GM12878 (cell line): Measurements from ENCODE around the gene BIVM.

Source experiments
- ETV6 ChIP-seq, 2 experiments: fragments of 450-650 bp in 1 of 2; IDR thresholded peaks in 1 of 2; conservative IDR thresholded peaks in 1 of 2; 2 replicates each; pipeline ENCODE4 v1.6.1; 2014; ENCODE audit warnings: antibody characterized with exemption in 1 of 2, borderline replicate concordance in 1 of 2, low read depth in 1 of 2, mild to moderate bottlenecking in 1 of 2, moderate library complexity in 1 of 2
- HDAC6 ChIP-seq: fragments of 200-600 bp; sonication (generic); IDR thresholded peaks from one replicate; pipeline ENCODE4 v1.8.0; 2017; ENCODE audit warnings: antibody characterized with exemption; ENCODE audit not compliant: unreplicated experiment
- KDM1A ChIP-seq: fragments of 200-600 bp; sonication (generic); IDR thresholded peaks from 2 replicates; pipeline ENCODE4 v1.6.1; 2016; ENCODE audit warnings: borderline replicate concordance
- MTA3 ChIP-seq: IDR thresholded peaks from 2 replicates; pipeline ENCODE4 v1.6.1; 2012; ENCODE audit warnings: low read length, inconsistent platforms, borderline replicate concordance
- PAX8 ChIP-seq: fragments of 450-650 bp; IDR thresholded peaks from 2 replicates; pipeline ENCODE4 v1.6.1; 2017; ENCODE audit warnings: mild to moderate bottlenecking, moderate library complexity
- POLR2A ChIP-seq: IDR thresholded peaks from 2 replicates; pipeline ENCODE4 v1.6.1; 2011; ENCODE audit warnings: low read depth, mild to moderate bottlenecking, low read length
- POLR2AphosphoS2 ChIP-seq: IDR thresholded peaks from 2 replicates; pipeline ENCODE4 v1.6.1; 2011; ENCODE audit warnings: low read depth, mild to moderate bottlenecking, low read length, improper control_type of control experiment, moderate library complexity
- POLR2AphosphoS5 ChIP-seq: IDR thresholded peaks from 2 replicates; pipeline ENCODE4 v1.6.1; 2011; ENCODE audit warnings: mild to moderate bottlenecking, low read length, inconsistent platforms
- RCOR1 ChIP-seq: conservative IDR thresholded peaks from 2 replicates; pipeline ENCODE4 v1.6.1; 2012; ENCODE audit warnings: low read depth, low read length, improper control_type of control experiment
- ZBTB11 ChIP-seq: fragments of 450-650 bp; formaldehyde crosslinking; IDR thresholded peaks from 2 replicates; pipeline ENCODE4 v1.5.0; 2022; ENCODE audit warnings: mild to moderate bottlenecking, missing genetic modification characterization
- TF ChIP-seq, protein P1 (sequence below), 3 experiments: IDR thresholded peaks in 2 of 3; conservative IDR thresholded peaks in 1 of 3; 2 replicates each; pipeline ENCODE4 v1.5.1; 2011; ENCODE audit warnings: low read depth in 3 of 3, low read length in 3 of 3, mild to moderate bottlenecking in 3 of 3, control low read depth in 2 of 3, moderate library complexity in 2 of 3, inconsistent platforms in 1 of 3, mixed read lengths in 1 of 3; ENCODE audit not compliant: control insufficient read depth in 2 of 3, insufficient read depth in 1 of 3; ENCODE audit errors: extremely low read depth in 1 of 3
- TF ChIP-seq, protein P2 (sequence below): fragments of 450-650 bp; IDR thresholded peaks from 2 replicates; pipeline ENCODE4 v1.6.1; 2017; ENCODE audit warnings: mild to moderate bottlenecking

- TF ChIP-seq, protein P1, sequence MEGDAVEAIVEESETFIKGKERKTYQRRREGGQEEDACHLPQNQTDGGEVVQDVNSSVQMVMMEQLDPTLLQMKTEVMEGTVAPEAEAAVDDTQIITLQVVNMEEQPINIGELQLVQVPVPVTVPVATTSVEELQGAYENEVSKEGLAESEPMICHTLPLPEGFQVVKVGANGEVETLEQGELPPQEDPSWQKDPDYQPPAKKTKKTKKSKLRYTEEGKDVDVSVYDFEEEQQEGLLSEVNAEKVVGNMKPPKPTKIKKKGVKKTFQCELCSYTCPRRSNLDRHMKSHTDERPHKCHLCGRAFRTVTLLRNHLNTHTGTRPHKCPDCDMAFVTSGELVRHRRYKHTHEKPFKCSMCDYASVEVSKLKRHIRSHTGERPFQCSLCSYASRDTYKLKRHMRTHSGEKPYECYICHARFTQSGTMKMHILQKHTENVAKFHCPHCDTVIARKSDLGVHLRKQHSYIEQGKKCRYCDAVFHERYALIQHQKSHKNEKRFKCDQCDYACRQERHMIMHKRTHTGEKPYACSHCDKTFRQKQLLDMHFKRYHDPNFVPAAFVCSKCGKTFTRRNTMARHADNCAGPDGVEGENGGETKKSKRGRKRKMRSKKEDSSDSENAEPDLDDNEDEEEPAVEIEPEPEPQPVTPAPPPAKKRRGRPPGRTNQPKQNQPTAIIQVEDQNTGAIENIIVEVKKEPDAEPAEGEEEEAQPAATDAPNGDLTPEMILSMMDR (IDR thresholded peaks at IDR 0.05 in 2 of 3, conservative IDR thresholded peaks at IDR 0.05 in 1 of 3; ENCODE audit: control insufficient read depth in 2 of 3, extremely low read depth in 1 of 3, insufficient read depth in 1 of 3, low read depth in 3 of 3, low read length in 3 of 3) = no peak
- no peak for TF ChIP-seq HDAC6
- no peak for TF ChIP-seq MTA3
- TF ChIP-seq RCOR1 = no peak
- TF ChIP-seq ZBTB11 (CRISPR knock-in tag) = no peak
- TF ChIP-seq KDM1A = no peak
- TF ChIP-seq POLR2A = no peak
- TF ChIP-seq PAX8 = no peak
- no peak for TF ChIP-seq POLR2AphosphoS2
- no peak for TF ChIP-seq POLR2AphosphoS5
- TF ChIP-seq, protein P2, sequence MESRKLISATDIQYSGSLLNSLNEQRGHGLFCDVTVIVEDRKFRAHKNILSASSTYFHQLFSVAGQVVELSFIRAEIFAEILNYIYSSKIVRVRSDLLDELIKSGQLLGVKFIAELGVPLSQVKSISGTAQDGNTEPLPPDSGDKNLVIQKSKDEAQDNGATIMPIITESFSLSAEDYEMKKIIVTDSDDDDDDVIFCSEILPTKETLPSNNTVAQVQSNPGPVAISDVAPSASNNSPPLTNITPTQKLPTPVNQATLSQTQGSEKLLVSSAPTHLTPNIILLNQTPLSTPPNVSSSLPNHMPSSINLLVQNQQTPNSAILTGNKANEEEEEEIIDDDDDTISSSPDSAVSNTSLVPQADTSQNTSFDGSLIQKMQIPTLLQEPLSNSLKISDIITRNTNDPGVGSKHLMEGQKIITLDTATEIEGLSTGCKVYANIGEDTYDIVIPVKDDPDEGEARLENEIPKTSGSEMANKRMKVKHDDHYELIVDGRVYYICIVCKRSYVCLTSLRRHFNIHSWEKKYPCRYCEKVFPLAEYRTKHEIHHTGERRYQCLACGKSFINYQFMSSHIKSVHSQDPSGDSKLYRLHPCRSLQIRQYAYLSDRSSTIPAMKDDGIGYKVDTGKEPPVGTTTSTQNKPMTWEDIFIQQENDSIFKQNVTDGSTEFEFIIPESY = no peak
- no peak for TF ChIP-seq ETV6 (conservative IDR thresholded peaks at IDR 0.05 in 1 of 2, IDR thresholded peaks at IDR 0.05 in 1 of 2; ENCODE audit: borderline replicate concordance in 1 of 2, low read depth in 1 of 2)
Observed at GRCh38 chr13:102812611-102813287, 13.8 kb downstream of the BIVM start.
